ENCODE measurements around the gene CD1E. TPM values are rescaled to one million over a fixed set of nuclear protein-coding genes. Genes with fewer than 3 reads are reported as not detected.
"Not testable (repeated sequence)": the region's sequence is repeated elsewhere in the genome, so short reads cannot be mapped to it uniquely, and the experiment has no call there.

CD1E gene
- polyA plus RNA-seq, 1 of the 3 experiments (the other 2 are of a cell fraction) = not detected

DNA sequence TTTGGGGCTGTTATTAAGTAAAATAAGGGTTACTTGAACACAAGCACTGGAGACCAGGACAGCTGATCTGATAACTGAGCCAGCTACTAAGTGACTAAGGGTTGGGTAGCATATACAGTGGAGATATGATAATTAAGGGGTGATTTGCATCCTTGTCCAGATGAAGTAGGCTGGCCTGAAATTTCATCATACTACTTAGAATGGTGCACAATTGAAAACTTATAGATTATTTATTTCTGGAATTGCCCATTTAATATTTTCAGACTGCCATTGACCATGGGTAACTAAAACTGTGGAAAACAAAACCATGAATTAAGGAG lies 18.5 kb upstream of the CD1E start:
- Histone ChIP-seq H3K4me3 (ENCODE audit: low read depth in 2 of 2, low read length in 1 of 2) (no peak overlapping the region), H3K27ac (ENCODE audit: low read depth in 2 of 2, low read length in 1 of 2) (no peak overlapping the region), H3K27me3 (ENCODE audit: insufficient read depth) (peaks cover 10% of the 10 kb centered on the region), H3K9me2 (no peaks in the 10 kb centered on the region), H3K9ac (no peak overlapping the region), H2AFZ (ENCODE audit: low read depth) (no peak overlapping the region), H3K4me1 (ENCODE audit: control insufficient read depth in 1 of 2, insufficient read depth in 2 of 2, low read depth in 1 of 2, low read length in 1 of 2) (no peaks in the 10 kb centered on the region), H3K79me2 (ENCODE audit: insufficient read depth) (no peaks in the 10 kb centered on the region), H4K20me1 (ENCODE audit: insufficient read depth) (no peaks in the 10 kb centered on the region), H3K9me3 (no peaks in the 10 kb centered on the region), H3K4me2 (no peak overlapping the region), H3K36me3 (replicated peaks in 1 of 2; ENCODE audit: control insufficient read depth in 1 of 2, insufficient read depth in 2 of 2, low read length in 1 of 2) (no peaks in the 10 kb centered on the region), H3F3A (replicated peaks; ENCODE audit: insufficient read depth) (no peaks in the 10 kb centered on the region)
- ChIA-PET CTCF (no interaction called here), POLR2A (no interaction called here)
- no peak for DNase-seq
- TF ChIP-seq RAD21 (IDR thresholded peaks at IDR 0.05; ENCODE audit: low read length) (no peak), FOSL2 (IDR thresholded peaks at IDR 0.05; ENCODE audit: borderline replicate concordance, low read depth) (no peak), FOXJ3 (CRISPR knock-in tag; IDR thresholded peaks at IDR 0.05) (no peak), EZH2phosphoT487 (IDR thresholded peaks at IDR 0.05; ENCODE audit: borderline replicate concordance, low read depth) (no peak), MEF2A (IDR thresholded peaks at IDR 0.05; ENCODE audit: borderline replicate concordance, low read depth) (no peak)
- TF ChIP-seq, protein P1, sequence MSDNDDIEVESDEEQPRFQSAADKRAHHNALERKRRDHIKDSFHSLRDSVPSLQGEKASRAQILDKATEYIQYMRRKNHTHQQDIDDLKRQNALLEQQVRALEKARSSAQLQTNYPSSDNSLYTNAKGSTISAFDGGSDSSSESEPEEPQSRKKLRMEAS (IDR thresholded peaks at IDR 0.05; ENCODE audit: low read depth) = no peak
- TF ChIP-seq, protein P2, sequence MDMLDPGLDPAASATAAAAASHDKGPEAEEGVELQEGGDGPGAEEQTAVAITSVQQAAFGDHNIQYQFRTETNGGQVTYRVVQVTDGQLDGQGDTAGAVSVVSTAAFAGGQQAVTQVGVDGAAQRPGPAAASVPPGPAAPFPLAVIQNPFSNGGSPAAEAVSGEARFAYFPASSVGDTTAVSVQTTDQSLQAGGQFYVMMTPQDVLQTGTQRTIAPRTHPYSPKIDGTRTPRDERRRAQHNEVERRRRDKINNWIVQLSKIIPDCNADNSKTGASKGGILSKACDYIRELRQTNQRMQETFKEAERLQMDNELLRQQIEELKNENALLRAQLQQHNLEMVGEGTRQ (IDR thresholded peaks at IDR 0.05; ENCODE audit: borderline replicate concordance, low read depth, low read length) = no peak

DNA sequence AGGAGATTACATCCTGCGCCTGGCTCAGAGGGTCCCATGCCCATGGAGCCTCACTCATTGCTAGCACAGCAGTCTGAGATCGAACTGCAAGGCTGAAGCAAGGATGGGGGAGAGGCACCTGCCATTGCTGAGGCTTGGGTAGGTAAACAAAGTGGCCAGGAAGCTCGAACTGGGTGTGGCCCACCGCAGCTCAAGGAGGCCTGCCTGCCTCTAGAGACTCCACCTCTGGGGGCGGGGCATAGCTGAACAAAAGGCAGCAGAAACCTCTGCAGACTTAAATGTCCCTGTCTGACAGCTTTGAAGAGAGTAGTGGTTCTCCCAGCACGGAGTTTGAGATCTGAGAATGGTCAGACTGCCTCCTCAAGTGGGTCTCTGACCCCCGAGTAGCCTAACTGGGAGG lies 17.3 kb upstream of the CD1E start:
- H3K4me1 ChIP-seq (ENCODE audit: control insufficient read depth in 1 of 2, insufficient read depth in 2 of 2, low read depth in 1 of 2, low read length in 1 of 2); H3F3A ChIP-seq (replicated peaks; ENCODE audit: insufficient read depth); H3K27me3 ChIP-seq (ENCODE audit: insufficient read depth); H3K4me3 ChIP-seq (ENCODE audit: low read depth in 2 of 2, low read length in 1 of 2); H3K4me2 ChIP-seq; H3K27ac ChIP-seq (ENCODE audit: low read depth in 2 of 2, low read length in 1 of 2); H3K36me3 ChIP-seq (replicated peaks in 1 of 2; ENCODE audit: control insufficient read depth in 1 of 2, insufficient read depth in 2 of 2, low read length in 1 of 2); H3K9me3 ChIP-seq; DNase-seq; POLR2A ChIA-PET; CTCF ChIA-PET; H3K79me2 ChIP-seq (ENCODE audit: insufficient read depth); H3K9me2 ChIP-seq; H3K9ac ChIP-seq; H2AFZ ChIP-seq (ENCODE audit: low read depth); H4K20me1 ChIP-seq (ENCODE audit: insufficient read depth): not testable (repeated sequence)
- WGBS (ENCODE audit: low lambda C conversion rate) = 0% methylated on average over 5 of the region's 7 CpGs

DNA sequence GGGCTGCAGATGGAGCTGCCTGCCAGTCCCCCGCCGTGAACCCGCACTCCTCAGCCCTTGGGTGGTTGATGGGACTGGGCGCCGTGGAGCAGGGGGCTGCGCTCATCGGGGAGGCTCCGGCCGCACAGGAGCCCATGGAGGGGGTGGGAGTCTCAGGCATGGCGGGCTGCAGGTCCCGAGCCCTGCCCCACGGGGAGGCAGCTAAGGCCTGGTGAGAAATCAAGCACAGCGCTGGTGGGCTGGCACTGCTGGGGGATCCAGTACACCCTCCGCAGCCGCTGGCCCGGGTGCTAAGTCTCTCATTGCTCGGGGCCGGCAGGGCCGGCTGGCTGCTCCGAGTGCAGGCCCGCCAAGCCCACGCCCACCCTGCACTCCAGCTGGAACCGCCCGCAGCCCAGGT lies 4.7 kb upstream of the CD1E start:
- POLR2A ChIA-PET, CTCF ChIA-PET: not testable (repeated sequence)
- no CpG with 5 or more reads among the region's 24 CpGs for WGBS (ENCODE audit: low lambda C conversion rate)

More for the DNA sequence above, 4.7 kb upstream of the CD1E start:
- H3K79me2 ChIP-seq (ENCODE audit: insufficient read depth); H3K36me3 ChIP-seq (replicated peaks in 1 of 2; ENCODE audit: control insufficient read depth in 1 of 2, insufficient read depth in 2 of 2, low read length in 1 of 2); H3K9ac ChIP-seq; H3F3A ChIP-seq (replicated peaks; ENCODE audit: insufficient read depth); H3K9me2 ChIP-seq; H4K20me1 ChIP-seq (ENCODE audit: insufficient read depth); H3K4me3 ChIP-seq (ENCODE audit: low read depth in 2 of 2, low read length in 1 of 2); H2AFZ ChIP-seq (ENCODE audit: low read depth); H3K27ac ChIP-seq (ENCODE audit: low read depth in 2 of 2, low read length in 1 of 2); H3K27me3 ChIP-seq (ENCODE audit: insufficient read depth); H3K4me1 ChIP-seq (ENCODE audit: control insufficient read depth in 1 of 2, insufficient read depth in 2 of 2, low read depth in 1 of 2, low read length in 1 of 2); H3K4me2 ChIP-seq; DNase-seq; H3K9me3 ChIP-seq: not testable (repeated sequence)
